GM23248 (cell line): ENCODE data around the gene LPP. TPM values are rescaled to one million over a fixed set of nuclear protein-coding genes. Genes with fewer than 3 reads are reported as not detected.

Source experiments
- DNase-seq: peaks from one replicate; pipeline ENCODE4 v3.0.0-alpha.2; 2015
- H2AFZ ChIP-seq: fragments of 200-600 bp; sonication (generic); 2 replicates; pipeline ENCODE4 v1.6.1; 2016; ENCODE audit warnings: antibody characterized with exemption
- H3F3A ChIP-seq: fragments of 200-600 bp; sonication (generic); 2 replicates; pipeline ENCODE4 v1.6.1; 2016; ENCODE audit warnings: mild to moderate bottlenecking, antibody characterized with exemption, mixed run types; ENCODE audit not compliant: insufficient read depth
- H3K27ac ChIP-seq: fragments of 200-600 bp; sonication (generic); 2 replicates; pipeline ENCODE4 v1.5.1; 2016; ENCODE audit warnings: mild to moderate bottlenecking
- H3K27me3 ChIP-seq: fragments of 200-600 bp; sonication (generic); replicated peaks from 2 replicates; pipeline ENCODE4 v1.6.1; 2016; ENCODE audit warnings: mild to moderate bottlenecking; ENCODE audit not compliant: insufficient read depth
- H3K36me3 ChIP-seq: fragments of 200-600 bp; sonication (generic); 2 replicates; pipeline ENCODE4 v1.6.1; 2016; ENCODE audit warnings: low read depth, mild to moderate bottlenecking
- H3K4me1 ChIP-seq: fragments of 200-600 bp; sonication (generic); 2 replicates; pipeline ENCODE4 v1.6.1; 2016; ENCODE audit warnings: mild to moderate bottlenecking; ENCODE audit not compliant: insufficient read depth
- H3K4me2 ChIP-seq: fragments of 200-600 bp; sonication (generic); one replicate; pipeline ENCODE4 v1.6.1; 2016; ENCODE audit warnings: mild to moderate bottlenecking; ENCODE audit not compliant: unreplicated experiment
- H3K4me3 ChIP-seq: fragments of 200-600 bp; sonication (generic); 2 replicates; pipeline ENCODE4 v1.5.1; 2016; ENCODE audit warnings: mild to moderate bottlenecking
- H3K79me2 ChIP-seq: fragments of 200-600 bp; sonication (generic); 2 replicates; pipeline ENCODE4 v1.6.1; 2016; ENCODE audit warnings: mild to moderate bottlenecking; ENCODE audit not compliant: insufficient read depth
- H3K9ac ChIP-seq: fragments of 200-600 bp; sonication (generic); 2 replicates; pipeline ENCODE4 v1.6.1; 2016; ENCODE audit warnings: mild to moderate bottlenecking
- H3K9me2 ChIP-seq: fragments of 200-600 bp; sonication (generic); 2 replicates; pipeline ENCODE4 v1.6.1; 2016; ENCODE audit warnings: mixed run types, mild to moderate bottlenecking, moderate library complexity; ENCODE audit not compliant: insufficient read depth
- H3K9me3 ChIP-seq: fragments of 200-600 bp; sonication (generic); one replicate; pipeline ENCODE4 v1.6.1; 2017; ENCODE audit warnings: low read depth
- H4K20me1 ChIP-seq: fragments of 200-600 bp; sonication (generic); 2 replicates; pipeline ENCODE4 v1.6.0; 2016; ENCODE audit not compliant: insufficient read depth
- EZH2 ChIP-seq: fragments of 200-600 bp; sonication (generic); IDR thresholded peaks from 2 replicates; pipeline ENCODE4 v1.6.1; 2018; ENCODE audit warnings: antibody characterized with exemption, mild to moderate bottlenecking; ENCODE audit not compliant: insufficient read depth, poor library complexity, severe bottlenecking
- EZH2phosphoT487 ChIP-seq: fragments of 200-600 bp; sonication (generic); IDR thresholded peaks from 2 replicates; pipeline ENCODE4 v1.6.1; 2018; ENCODE audit warnings: antibody characterized with exemption, moderate library complexity, mild to moderate bottlenecking, low read depth; ENCODE audit not compliant: insufficient read depth
- WGBS, 2 experiments: methylation state at CpG; one replicate each; pipeline ENCODE4 v1.1.6; 2015 to 2017; ENCODE audit warnings: low lambda C conversion rate in 2 of 2, low coverage in 1 of 2; ENCODE audit errors: missing lambda C conversion rate in 2 of 2; 5-methylcytosine and 5-hydroxymethylcytosine counted together
- in situ Hi-C: fragments of 300-500 bp; cut with MboI; formaldehyde crosslinking; loops from 2 replicates; pipeline ENCODE4 v1.15.0; 2020
- polyA plus RNA-seq: library from polyadenylated mRNA; unstranded; fragments of >200 nt; fragmentation: Nextera tagmentation; extraction: Ambion mirVana; gene quantifications from 2 replicates; pipeline ENCODE4 v1.2.1, GENCODE V29; 2016
- total RNA-seq: library from RNA; depleted of rRNA; stranded (reverse); fragments of >200 nt; shearing (Covaris generic); gene quantifications from 2 replicates; pipeline ENCODE4 v1.2.3, GENCODE V29; 2014

LPP gene
- total and polyA plus RNA-seq, 2 experiments from 2014 or later = 42.8 to 61.7 TPM

DNA sequence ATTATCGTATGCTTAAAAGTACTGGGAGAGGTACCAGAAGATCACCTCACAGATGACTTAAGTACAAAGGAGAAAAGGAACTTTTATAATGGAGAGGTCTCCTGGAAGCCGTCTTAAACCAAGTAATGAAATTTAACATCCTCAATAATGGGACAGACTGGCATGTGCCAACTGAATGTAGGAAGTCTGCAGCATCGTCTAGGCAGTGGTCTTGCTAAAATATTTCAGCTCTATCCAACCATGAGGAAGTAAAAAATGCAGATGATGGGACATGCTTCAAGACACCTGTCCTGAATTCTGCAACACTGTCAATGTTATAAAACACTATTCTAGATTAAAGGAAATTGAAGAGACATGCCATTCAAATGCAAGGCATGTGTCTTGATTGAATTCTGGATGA lies 559.0 kb downstream of the LPP start:
- H4K20me1 ChIP-seq = no peaks in the 10 kb centered on the region
- H3F3A ChIP-seq = no peaks in the 10 kb centered on the region
- WGBS, 2 experiments = 96 to 97% methylated on average over 3 of the region's 3 CpGs
- H3K4me2 ChIP-seq = peak overlapping the region; percentile 29
- no peaks in the 10 kb centered on the region; the same call in 1 of the 2 replicates for H3K9me2 ChIP-seq
- peaks cover 12% of the 10 kb centered on the region for H3K4me1 ChIP-seq
- no peak overlapping the region for H3K9ac ChIP-seq
- peaks cover 13% of the 10 kb centered on the region; the same call in 1 of the 2 replicates for H3K79me2 ChIP-seq
- H3K27me3 ChIP-seq = no peaks in the 10 kb centered on the region
- no peak for TF ChIP-seq EZH2
- TF ChIP-seq EZH2phosphoT487 = no peak
- H3K27ac ChIP-seq = no peak overlapping the region
- H3K36me3 ChIP-seq = no peaks in the 10 kb centered on the region
- no peak overlapping the region for H3K4me3 ChIP-seq
- in situ Hi-C loops = no loop called here
- H2AFZ ChIP-seq = no peak overlapping the region
- H3K9me3 ChIP-seq = no peaks in the 10 kb centered on the region
- no peak for DNase-seq

- Histone ChIP-seq H3F3A (peaks cover 18% of the 10 kb centered on the region), H3K4me2 (no peak overlapping the region), H3K4me3 (no peak overlapping the region), H3K79me2 (peaks cover 15% of the 10 kb centered on the region), H3K9me2 (no peaks in the 10 kb centered on the region; the same call in 1 of the 2 replicates), H3K4me1 (peaks cover 15% of the 10 kb centered on the region), H2AFZ (no peak overlapping the region), H3K9ac (no peak overlapping the region), H3K27me3 (no peaks in the 10 kb centered on the region), H3K27ac (no peak overlapping the region), H3K9me3 (no peaks in the 10 kb centered on the region), H3K36me3 (no peaks in the 10 kb centered on the region), H4K20me1 (no peaks in the 10 kb centered on the region; the same call in 1 of the 2 replicates)
- 100% methylated on average over 1 of the region's 1 CpG for WGBS, 2 experiments
- no peak for TF ChIP-seq EZH2phosphoT487
- TF ChIP-seq EZH2 = no peak
- no peak for DNase-seq
- in situ Hi-C loops = no loop called here
Observed at GRCh38 chr3:188719545-188719944, 565.6 kb downstream of the LPP start.

DNA sequence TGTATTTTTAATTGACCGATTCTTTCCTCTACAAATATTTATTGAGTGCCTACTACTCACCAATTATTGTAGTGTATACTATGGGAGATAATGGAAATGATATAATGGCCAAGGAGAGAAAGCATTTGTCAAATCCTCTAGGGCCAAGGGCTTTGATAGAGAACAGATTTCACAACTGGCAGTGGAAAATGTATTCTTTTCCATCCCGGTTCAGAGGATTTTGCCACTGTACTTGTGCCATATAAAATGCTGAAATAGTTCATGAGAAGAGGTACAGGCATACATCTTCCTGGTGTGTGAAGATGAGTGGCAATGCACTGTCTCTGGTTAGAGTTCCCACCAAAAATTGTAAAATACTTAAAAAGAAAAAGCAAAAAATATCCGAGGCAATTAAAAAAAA lies 566.3 kb downstream of the LPP start:
- peak overlapping the region; percentile 33 for H3K4me2 ChIP-seq
- H3K9me2 ChIP-seq = no peaks in the 10 kb centered on the region; the same call in 1 of the 2 replicates
- H3K79me2 ChIP-seq = peaks cover 21% of the 10 kb centered on the region
- H3K9me3 ChIP-seq = no peaks in the 10 kb centered on the region
- no peak overlapping the region for H2AFZ ChIP-seq
- H3K27me3 ChIP-seq = no peaks in the 10 kb centered on the region
- in situ Hi-C loops = no loop called here
- peak overlapping the region; percentile 61 for H3K27ac ChIP-seq
- H3F3A ChIP-seq = peaks cover 18% of the 10 kb centered on the region
- H3K9ac ChIP-seq = no peak overlapping the region
- H3K4me1 ChIP-seq = peaks cover 15% of the 10 kb centered on the region
- TF ChIP-seq EZH2 = no peak
- no peak for TF ChIP-seq EZH2phosphoT487
- H3K36me3 ChIP-seq = 0 out of 2 replicates have a peak, but pooled peaks cover under 1% of the 10 kb centered on the region
- WGBS, 2 experiments = 31 to 32% methylated on average over 3 of the region's 3 CpGs
- H3K4me3 ChIP-seq = no peak overlapping the region
- no peaks in the 10 kb centered on the region; the same call in 1 of the 2 replicates for H4K20me1 ChIP-seq
- DNase-seq = peak; percentile 13

DNA sequence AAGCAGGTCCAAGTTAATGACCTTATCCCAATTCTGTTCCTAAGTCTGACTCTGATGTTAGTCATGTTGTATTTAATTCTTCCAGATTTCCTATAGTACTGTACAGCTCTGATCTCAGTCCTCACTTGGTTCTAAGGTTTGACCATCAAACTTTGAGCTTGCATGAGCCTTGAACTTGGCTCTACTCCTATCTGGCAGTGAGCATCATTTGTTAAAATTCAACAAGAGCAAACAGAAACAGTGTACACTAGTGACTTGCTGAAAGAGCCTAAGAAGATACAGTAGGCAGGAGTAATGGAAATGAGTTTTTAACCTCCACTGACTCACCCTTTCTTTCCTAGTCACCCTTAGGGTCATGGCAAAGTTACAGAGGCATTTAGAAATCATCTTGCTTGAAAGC lies 566.7 kb downstream of the LPP start:
- DNase-seq = peak; percentile 79
- Histone ChIP-seq H3K27me3 (no peaks in the 10 kb centered on the region), H3K79me2 (peaks cover 26% of the 10 kb centered on the region), H3K9ac (no peak overlapping the region), H3K36me3 (0 out of 2 replicates have a peak, but pooled peaks cover 4% of the 10 kb centered on the region), H3K9me2 (no peaks in the 10 kb centered on the region; the same call in 1 of the 2 replicates), H3K4me2 (peak overlapping the region; percentile 33), H3K4me1 (peaks cover 15% of the 10 kb centered on the region), H3K9me3 (no peaks in the 10 kb centered on the region), H4K20me1 (no peaks in the 10 kb centered on the region; the same call in 1 of the 2 replicates), H3F3A (peaks cover 18% of the 10 kb centered on the region), H3K4me3 (no peak overlapping the region), H3K27ac (peak overlapping the region; percentile 61), H2AFZ (no peak overlapping the region)
- no peak for TF ChIP-seq EZH2phosphoT487
- TF ChIP-seq EZH2 = no peak
- in situ Hi-C loops = no loop called here
